GM23338 (cell line): ENCODE results near the gene LPP. TPM values are rescaled to one million over a fixed set of nuclear protein-coding genes. Genes with fewer than 3 reads are reported as not detected.

ENCODE experiments used
- ATAC-seq: fragments of 200-7000 bp; cut with Tn5 transposase; 3 replicates; pipeline ENCODE4 v1.9.1; 2020
- DNase-seq: peaks from one replicate; pipeline ENCODE4 v3.0.0-alpha.2; 2015; ENCODE audit warnings: low spot score
- H2AFZ ChIP-seq: fragments of 200-600 bp; sonication (generic); 2 replicates; pipeline ENCODE4 v1.8.0; 2016; ENCODE audit warnings: antibody characterized with exemption, mild to moderate bottlenecking, moderate library complexity
- H3F3A ChIP-seq: fragments of 200-600 bp; sonication (generic); replicated peaks from 2 replicates; pipeline ENCODE4 v1.8.0; 2017; ENCODE audit warnings: antibody characterized with exemption, mixed run types, low read depth
- H3K27ac ChIP-seq: fragments of 200-600 bp; sonication (generic); 2 replicates; pipeline ENCODE4 v1.6.1; 2016; ENCODE audit warnings: low read depth
- H3K27me3 ChIP-seq: fragments of 200-600 bp; sonication (generic); 2 replicates; pipeline ENCODE4 v1.8.0; 2016; ENCODE audit warnings: mild to moderate bottlenecking, mixed run types, moderate library complexity; ENCODE audit not compliant: insufficient read depth
- H3K36me3 ChIP-seq: fragments of 200-600 bp; sonication (generic); 2 replicates; pipeline ENCODE4 v1.8.0; 2016; ENCODE audit warnings: mild to moderate bottlenecking; ENCODE audit not compliant: insufficient read depth
- H3K4me1 ChIP-seq: fragments of 200-600 bp; sonication (generic); 2 replicates; pipeline ENCODE4 v1.8.0; 2016; ENCODE audit warnings: mild to moderate bottlenecking, moderate library complexity; ENCODE audit not compliant: insufficient read depth
- H3K4me2 ChIP-seq: fragments of 200-600 bp; sonication (generic); 2 replicates; pipeline ENCODE4 v1.7.1; 2017; ENCODE audit warnings: mixed run types
- H3K4me3 ChIP-seq: fragments of 200-600 bp; sonication (generic); 2 replicates; pipeline ENCODE4 v1.6.1; 2016; ENCODE audit warnings: mixed run types
- H3K79me2 ChIP-seq: fragments of 200-600 bp; sonication (generic); replicated peaks from 2 replicates; pipeline ENCODE4 v1.8.0; 2017; ENCODE audit warnings: mild to moderate bottlenecking; ENCODE audit not compliant: insufficient read depth
- H3K9me2 ChIP-seq: fragments of 200-600 bp; sonication (generic); 2 replicates; pipeline ENCODE4 v1.8.0; 2017; ENCODE audit not compliant: insufficient read depth
- H4K20me1 ChIP-seq: fragments of 200-600 bp; sonication (generic); replicated peaks from 2 replicates; pipeline ENCODE4 v1.8.0; 2017; ENCODE audit warnings: mild to moderate bottlenecking; ENCODE audit not compliant: insufficient read depth
- H3K27ac Mint-ChIP-seq: 2 replicates; pipeline ENCODE4 v1.8.0; 2020; ENCODE audit warnings: inconsistent platforms, mild to moderate bottlenecking, moderate library complexity, mixed read lengths
- H3K27me3 Mint-ChIP-seq: 3 replicates; pipeline ENCODE4 v1.8.0; 2022; ENCODE audit warnings: low read depth, mild to moderate bottlenecking, moderate library complexity, mixed read lengths, inconsistent platforms; ENCODE audit not compliant: insufficient read depth, poor library complexity
- H3K36me3 Mint-ChIP-seq: 3 replicates; pipeline ENCODE4 v1.8.0; 2021; ENCODE audit warnings: low read depth, mild to moderate bottlenecking, inconsistent platforms, moderate library complexity, mixed read lengths
- H3K4me1 Mint-ChIP-seq: 3 replicates; pipeline ENCODE4 v1.8.0; 2020; ENCODE audit warnings: mild to moderate bottlenecking, inconsistent platforms, mixed read lengths
- H3K4me3 Mint-ChIP-seq: 3 replicates; pipeline ENCODE4 v1.8.0; 2021; ENCODE audit warnings: moderate library complexity, mild to moderate bottlenecking, inconsistent platforms, mixed read lengths
- H3K9me3 Mint-ChIP-seq: 3 replicates; pipeline ENCODE4 v1.8.0; 2020; ENCODE audit warnings: moderate library complexity, mild to moderate bottlenecking, inconsistent platforms, mixed read lengths
- CREB1 ChIP-seq: fragments of 250-450 bp; sonication (Bioruptor Pico); IDR thresholded peaks from 2 replicates; pipeline ENCODE4 v1.5.0; 2020; ENCODE audit warnings: low read depth, mild to moderate bottlenecking, moderate library complexity
- CTCF ChIP-seq, 2 experiments: fragments of 200-600 bp in 1 of 2; sonication (generic) in 1 of 2; conservative IDR thresholded peaks; 2 replicates each; pipeline versions ENCODE4 v1.5.1 to v1.6.1; 2016 to 2017; ENCODE audit warnings: antibody characterized with exemption in 2 of 2, low read depth in 2 of 2, mild to moderate bottlenecking in 2 of 2, moderate library complexity in 1 of 2
- ETS1 ChIP-seq: IDR thresholded peaks from 2 replicates; pipeline ENCODE4 v1.6.1; 2016; ENCODE audit warnings: antibody characterized with exemption
- EZH2 ChIP-seq: fragments of 200-600 bp; sonication (generic); IDR thresholded peaks from one replicate; pipeline ENCODE4 v1.8.0; 2017; ENCODE audit warnings: antibody characterized with exemption, mild to moderate bottlenecking, low read depth; ENCODE audit not compliant: unreplicated experiment
- EZH2phosphoT487 ChIP-seq: fragments of 200-600 bp; sonication (generic); IDR thresholded peaks from one replicate; pipeline ENCODE4 v1.8.1; 2018; ENCODE audit warnings: antibody characterized with exemption; ENCODE audit not compliant: unreplicated experiment
- JUNB ChIP-seq: IDR thresholded peaks from one replicate; pipeline ENCODE4 v1.6.1; 2016; ENCODE audit warnings: antibody characterized with exemption; ENCODE audit not compliant: unreplicated experiment
- NANOG ChIP-seq: IDR thresholded peaks from 2 replicates; pipeline ENCODE4 v1.6.1; 2016; ENCODE audit warnings: antibody characterized with exemption, borderline replicate concordance
- POLR2AphosphoS5 ChIP-seq: IDR thresholded peaks from 2 replicates; pipeline ENCODE4 v1.6.1; 2016; ENCODE audit warnings: antibody characterized with exemption, low read depth
- REST ChIP-seq: IDR thresholded peaks from one replicate; pipeline ENCODE4 v1.6.1; 2018; ENCODE audit warnings: antibody characterized with exemption; ENCODE audit not compliant: unreplicated experiment
- STAT1 ChIP-seq: IDR thresholded peaks from one replicate; pipeline ENCODE4 v1.6.1; 2016; ENCODE audit warnings: antibody characterized with exemption; ENCODE audit not compliant: unreplicated experiment
- ZNF114 ChIP-seq: fragments of 250-450 bp; sonication (Bioruptor Pico); IDR thresholded peaks from 2 replicates; pipeline ENCODE4 v1.5.0; 2020; ENCODE audit warnings: mild to moderate bottlenecking, moderate library complexity
- ZNF331 ChIP-seq: fragments of 250-450 bp; sonication (Bioruptor Pico); IDR thresholded peaks from 2 replicates; pipeline ENCODE4 v1.5.0; 2020; ENCODE audit warnings: low read depth, mild to moderate bottlenecking, moderate library complexity
- ZNF462 ChIP-seq: fragments of 250-450 bp; sonication (Bioruptor Pico); IDR thresholded peaks from 2 replicates; pipeline ENCODE4 v1.5.0; 2020; ENCODE audit warnings: mild to moderate bottlenecking, moderate library complexity
- polyA plus RNA-seq: library from polyadenylated mRNA; unstranded; fragments of >200 nt; fragmentation: Nextera tagmentation; extraction: Ambion mirVana; gene quantifications from 2 replicates; pipeline ENCODE4 v1.2.1, GENCODE V29; 2016
- total RNA-seq: library from RNA; depleted of rRNA; stranded (reverse); fragments of >200 nt; shearing (Covaris generic); gene quantifications from 2 replicates; pipeline ENCODE4 v1.2.3, GENCODE V29; 2014

LPP gene
- total and polyA plus RNA-seq, 2 experiments from 2014 or later, result 23.0 to 35.2 TPM

GRCh38 chr3:188888321-188889053 lies 734.5 kb downstream of the LPP start:
- Mint-ChIP-seq H3K27me3 (no peaks in the 10 kb centered on the region), H3K4me3 (no peak overlapping the region), H3K4me1 (no peaks in the 10 kb centered on the region), H3K9me3 (no peaks in the 10 kb centered on the region; the same call in 2 of the 3 replicates), H3K27ac (no peak overlapping the region), H3K36me3 (no peaks in the 10 kb centered on the region)
- TF ChIP-seq ZNF331 (CRISPR knock-in tag) (no peak), CTCF (conservative IDR thresholded peaks at IDR 0.05; ENCODE audit: low read depth in 2 of 2) (no peak), REST (no peak), JUNB (no peak), EZH2 (no peak), ZNF114 (CRISPR knock-in tag) (no peak), STAT1 (no peak), NANOG (no peak), POLR2AphosphoS5 (no peak), ETS1 (no peak), EZH2phosphoT487 (no peak), ZNF462 (CRISPR knock-in tag) (no peak), CREB1 (no peak)
- no peak overlapping the region for H3K4me2 ChIP-seq
- H3F3A ChIP-seq, result no peaks in the 10 kb centered on the region
- no peaks in the 10 kb centered on the region for H3K27me3 ChIP-seq
- ATAC-seq (no peak), DNase-seq (no peak)
- no peak overlapping the region for H2AFZ ChIP-seq
- no peaks in the 10 kb centered on the region for H3K36me3 ChIP-seq
- H3K4me1 ChIP-seq, result no peaks in the 10 kb centered on the region
- no peak overlapping the region for H3K27ac ChIP-seq
- no peak overlapping the region for H3K4me3 ChIP-seq
- no peaks in the 10 kb centered on the region for H3K79me2 ChIP-seq
- no peaks in the 10 kb centered on the region for H4K20me1 ChIP-seq
- no peaks in the 10 kb centered on the region for H3K9me2 ChIP-seq
